Measurements from ENCODE around the gene LETM1. TPM values are rescaled to one million over a fixed set of nuclear protein-coding genes. Genes with fewer than 3 reads are reported as not detected.

The LETM1 gene
- total and polyA plus RNA-seq, 12 donors: 20.7 to 117 (median 37.9) TPM

- WGBS, 4 donors: 76 to 86% (median 80%) methylated on average over 10 to 13 of the region's 13 CpGs
- intact Hi-C loops (cut with DNase I): no loop called here
- H3K4me3 ChIP-seq: no peak overlapping the region
- no peaks in the 10 kb centered on the region for H3K36me3 ChIP-seq (replicated peaks in 1 of 2)
- H3K27ac ChIP-seq: no peak overlapping the region
- TF ChIP-seq POLR2A (IDR thresholded peaks at IDR 0.05) (no peak), CTCF (IDR thresholded peaks at IDR 0.05) (no peak)
- H3K4me1 ChIP-seq (replicated peaks in 1 of 2): peaks cover 11 to 16% of the 10 kb centered on the region in 2 donors
- DNase-seq: no peak
- no peaks in the 10 kb centered on the region for H3K9me3 ChIP-seq (replicated peaks in 1 of 3)
- no peaks in the 10 kb centered on the region for H3K27me3 ChIP-seq
Observed at GRCh38 chr4:1788254-1788973, 67.5 kb downstream of the LETM1 start.

- DNase-seq: no peak
- H3K4me1 ChIP-seq (replicated peaks in 1 of 2): peaks cover 11 to 16% of the 10 kb centered on the region in 2 donors
- TF ChIP-seq CTCF (IDR thresholded peaks at IDR 0.05) (no peak), POLR2A (IDR thresholded peaks at IDR 0.05) (no peak)
- H3K27me3 ChIP-seq: no peaks in the 10 kb centered on the region
- WGBS, 4 donors: 57 to 79% (median 68%) methylated on average over 13 to 25 of the region's 25 CpGs
- no peak overlapping the region for H3K27ac ChIP-seq
- no peak overlapping the region for H3K4me3 ChIP-seq
- no peaks in the 10 kb centered on the region for H3K36me3 ChIP-seq (replicated peaks in 1 of 2)
- intact Hi-C loops (cut with DNase I): no loop called here
- no peaks in the 10 kb centered on the region for H3K9me3 ChIP-seq (replicated peaks in 1 of 3)
Observed at GRCh38 chr4:1787411-1788077, 68.4 kb downstream of the LETM1 start.

GRCh38 chr4:1786544-1787362 is 69.2 kb downstream of the LETM1 start:
- intact Hi-C loops (cut with DNase I): no loop called here
- TF ChIP-seq CTCF (IDR thresholded peaks at IDR 0.05) (no peak), POLR2A (IDR thresholded peaks at IDR 0.05) (no peak)
- no peaks in the 10 kb centered on the region for H3K9me3 ChIP-seq (replicated peaks in 1 of 3)
- H3K27ac ChIP-seq: no peak overlapping the region
- peaks cover 11 to 16% of the 10 kb centered on the region in 2 donors for H3K4me1 ChIP-seq (replicated peaks in 1 of 2)
- no peaks in the 10 kb centered on the region for H3K27me3 ChIP-seq
- H3K36me3 ChIP-seq (replicated peaks in 1 of 2): no peaks in the 10 kb centered on the region
- no peak overlapping the region for H3K4me3 ChIP-seq
- DNase-seq: no peak
- 88 to 93% (median 91%) methylated on average over 7 to 34 of the region's 34 CpGs for WGBS, 4 donors

- no peak for DNase-seq
- no peak for TF ChIP-seq CTCF (IDR thresholded peaks at IDR 0.05)
- no peak for TF ChIP-seq POLR2A (IDR thresholded peaks at IDR 0.05)
- 87 to 100% (median 97%) methylated on average over 1 to 11 of the region's 11 CpGs for WGBS, 4 donors
- intact Hi-C loops (cut with DNase I): no loop called here
- Histone ChIP-seq H3K27me3 (no peaks in the 10 kb centered on the region), H3K9me3 (replicated peaks in 1 of 3) (no peaks in the 10 kb centered on the region), H3K27ac (peak overlapping the region in 1 of 5 donors; percentile 64), H3K4me3 (no peak overlapping the region), H3K36me3 (replicated peaks in 1 of 2) (no peaks in the 10 kb centered on the region), H3K4me1 (replicated peaks in 1 of 2) (peaks cover 11 to 16% of the 10 kb centered on the region in 2 donors)
Observed at GRCh38 chr4:1785592-1785991, 70.4 kb downstream of the LETM1 start.

All from adrenal gland (tissue), 12 donors.